Measurements from ENCODE around the gene CEACAM1. TPM values are rescaled to one million over a fixed set of nuclear protein-coding genes. Genes with fewer than 3 reads are reported as not detected.

CEACAM1 gene
- total RNA-seq, 4 donors from 2014 or later, result 0.22 to 6.0 (median 2.1) TPM

- TF ChIP-seq CTCF (IDR thresholded peaks at IDR 0.05; ENCODE audit: low read depth), result no peak
Measured at GRCh38 chr19:42529248-42529764, 1.0 kb upstream of the CEACAM1 start.

- no peak for TF ChIP-seq CTCF (IDR thresholded peaks at IDR 0.05; ENCODE audit: low read depth)
Measured at GRCh38 chr19:42524943-42525342, 3.3 kb downstream of the CEACAM1 start.

GRCh38 chr19:42524250-42524649 lies 4.0 kb downstream of the CEACAM1 start:
- no peak for TF ChIP-seq CTCF (IDR thresholded peaks at IDR 0.05; ENCODE audit: low read depth)

- TF ChIP-seq CTCF (IDR thresholded peaks at IDR 0.05; ENCODE audit: low read depth), result no peak
Measured at GRCh38 chr19:42521346-42522030, 6.8 kb downstream of the CEACAM1 start.

GRCh38 chr19:42519108-42519507 lies 9.2 kb downstream of the CEACAM1 start:
- TF ChIP-seq CTCF (IDR thresholded peaks at IDR 0.05; ENCODE audit: low read depth), result no peak

GRCh38 chr19:42516771-42517170 lies 11.5 kb downstream of the CEACAM1 start:
- TF ChIP-seq CTCF (IDR thresholded peaks at IDR 0.05; ENCODE audit: low read depth), result no peak

GRCh38 chr19:42515241-42515832 lies 12.9 kb downstream of the CEACAM1 start:
- no peak for TF ChIP-seq CTCF (IDR thresholded peaks at IDR 0.05; ENCODE audit: low read depth)

All from subcutaneous adipose tissue (tissue), 4 donors.